GM23338 (cell line): Measurements from ENCODE around the gene YIF1A.

Experiments used
- CREB1 ChIP-seq: fragments of 250-450 bp; sonication (Bioruptor Pico); IDR thresholded peaks from 2 replicates; pipeline ENCODE4 v1.5.0; 2020; ENCODE audit warnings: low read depth, mild to moderate bottlenecking, moderate library complexity
- EZH2 ChIP-seq: fragments of 200-600 bp; sonication (generic); IDR thresholded peaks from one replicate; pipeline ENCODE4 v1.8.0; 2017; ENCODE audit warnings: antibody characterized with exemption, mild to moderate bottlenecking, low read depth; ENCODE audit not compliant: unreplicated experiment
- EZH2phosphoT487 ChIP-seq: fragments of 200-600 bp; sonication (generic); IDR thresholded peaks from one replicate; pipeline ENCODE4 v1.8.1; 2018; ENCODE audit warnings: antibody characterized with exemption; ENCODE audit not compliant: unreplicated experiment
- JUNB ChIP-seq: IDR thresholded peaks from one replicate; pipeline ENCODE4 v1.6.1; 2016; ENCODE audit warnings: antibody characterized with exemption; ENCODE audit not compliant: unreplicated experiment
- NANOG ChIP-seq: IDR thresholded peaks from 2 replicates; pipeline ENCODE4 v1.6.1; 2016; ENCODE audit warnings: antibody characterized with exemption, borderline replicate concordance
- POLR2AphosphoS5 ChIP-seq: IDR thresholded peaks from 2 replicates; pipeline ENCODE4 v1.6.1; 2016; ENCODE audit warnings: antibody characterized with exemption, low read depth
- STAT1 ChIP-seq: IDR thresholded peaks from one replicate; pipeline ENCODE4 v1.6.1; 2016; ENCODE audit warnings: antibody characterized with exemption; ENCODE audit not compliant: unreplicated experiment
- ZNF114 ChIP-seq: fragments of 250-450 bp; sonication (Bioruptor Pico); IDR thresholded peaks from 2 replicates; pipeline ENCODE4 v1.5.0; 2020; ENCODE audit warnings: mild to moderate bottlenecking, moderate library complexity
- ZNF331 ChIP-seq: fragments of 250-450 bp; sonication (Bioruptor Pico); IDR thresholded peaks from 2 replicates; pipeline ENCODE4 v1.5.0; 2020; ENCODE audit warnings: low read depth, mild to moderate bottlenecking, moderate library complexity
- TF ChIP-seq, protein P1 (sequence below), 2 experiments: fragments of 200-600 bp in 1 of 2; sonication (generic) in 1 of 2; conservative IDR thresholded peaks; 2 replicates each; pipeline versions ENCODE4 v1.5.1 to v1.6.1; 2016 to 2017; ENCODE audit warnings: antibody characterized with exemption in 2 of 2, low read depth in 2 of 2, mild to moderate bottlenecking in 2 of 2, moderate library complexity in 1 of 2
- TF ChIP-seq, protein P2 (sequence below): IDR thresholded peaks from one replicate; pipeline ENCODE4 v1.6.1; 2018; ENCODE audit warnings: antibody characterized with exemption; ENCODE audit not compliant: unreplicated experiment

DNA sequence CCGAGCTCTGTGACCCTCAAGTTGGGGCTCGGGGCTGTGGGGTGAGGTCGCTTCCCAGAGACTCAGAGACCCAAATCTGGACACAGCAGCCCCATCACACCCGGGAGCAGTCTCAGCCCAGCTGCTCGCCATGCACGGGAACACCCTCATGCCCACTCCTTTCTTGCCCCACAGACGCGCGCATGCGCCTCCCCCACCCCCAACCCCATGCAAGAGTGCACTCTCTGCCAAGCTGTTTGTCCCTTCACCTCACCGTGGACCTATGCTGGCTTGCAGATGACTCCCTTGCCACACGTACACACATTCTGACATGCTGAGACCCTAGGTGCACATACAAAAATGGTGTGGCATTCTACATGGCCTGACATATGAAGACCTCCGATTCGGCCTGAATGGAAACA lies 28.4 kb upstream of the YIF1A start:
- TF ChIP-seq, protein P1, sequence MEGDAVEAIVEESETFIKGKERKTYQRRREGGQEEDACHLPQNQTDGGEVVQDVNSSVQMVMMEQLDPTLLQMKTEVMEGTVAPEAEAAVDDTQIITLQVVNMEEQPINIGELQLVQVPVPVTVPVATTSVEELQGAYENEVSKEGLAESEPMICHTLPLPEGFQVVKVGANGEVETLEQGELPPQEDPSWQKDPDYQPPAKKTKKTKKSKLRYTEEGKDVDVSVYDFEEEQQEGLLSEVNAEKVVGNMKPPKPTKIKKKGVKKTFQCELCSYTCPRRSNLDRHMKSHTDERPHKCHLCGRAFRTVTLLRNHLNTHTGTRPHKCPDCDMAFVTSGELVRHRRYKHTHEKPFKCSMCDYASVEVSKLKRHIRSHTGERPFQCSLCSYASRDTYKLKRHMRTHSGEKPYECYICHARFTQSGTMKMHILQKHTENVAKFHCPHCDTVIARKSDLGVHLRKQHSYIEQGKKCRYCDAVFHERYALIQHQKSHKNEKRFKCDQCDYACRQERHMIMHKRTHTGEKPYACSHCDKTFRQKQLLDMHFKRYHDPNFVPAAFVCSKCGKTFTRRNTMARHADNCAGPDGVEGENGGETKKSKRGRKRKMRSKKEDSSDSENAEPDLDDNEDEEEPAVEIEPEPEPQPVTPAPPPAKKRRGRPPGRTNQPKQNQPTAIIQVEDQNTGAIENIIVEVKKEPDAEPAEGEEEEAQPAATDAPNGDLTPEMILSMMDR (conservative IDR thresholded peaks at IDR 0.05; ENCODE audit: low read depth in 2 of 2), result no peak
- no peak for TF ChIP-seq STAT1
- TF ChIP-seq POLR2AphosphoS5, result no peak; the same call in 1 of the 2 replicates
- TF ChIP-seq CREB1 (CRISPR knock-in tag), result no peak
- TF ChIP-seq, protein P2, sequence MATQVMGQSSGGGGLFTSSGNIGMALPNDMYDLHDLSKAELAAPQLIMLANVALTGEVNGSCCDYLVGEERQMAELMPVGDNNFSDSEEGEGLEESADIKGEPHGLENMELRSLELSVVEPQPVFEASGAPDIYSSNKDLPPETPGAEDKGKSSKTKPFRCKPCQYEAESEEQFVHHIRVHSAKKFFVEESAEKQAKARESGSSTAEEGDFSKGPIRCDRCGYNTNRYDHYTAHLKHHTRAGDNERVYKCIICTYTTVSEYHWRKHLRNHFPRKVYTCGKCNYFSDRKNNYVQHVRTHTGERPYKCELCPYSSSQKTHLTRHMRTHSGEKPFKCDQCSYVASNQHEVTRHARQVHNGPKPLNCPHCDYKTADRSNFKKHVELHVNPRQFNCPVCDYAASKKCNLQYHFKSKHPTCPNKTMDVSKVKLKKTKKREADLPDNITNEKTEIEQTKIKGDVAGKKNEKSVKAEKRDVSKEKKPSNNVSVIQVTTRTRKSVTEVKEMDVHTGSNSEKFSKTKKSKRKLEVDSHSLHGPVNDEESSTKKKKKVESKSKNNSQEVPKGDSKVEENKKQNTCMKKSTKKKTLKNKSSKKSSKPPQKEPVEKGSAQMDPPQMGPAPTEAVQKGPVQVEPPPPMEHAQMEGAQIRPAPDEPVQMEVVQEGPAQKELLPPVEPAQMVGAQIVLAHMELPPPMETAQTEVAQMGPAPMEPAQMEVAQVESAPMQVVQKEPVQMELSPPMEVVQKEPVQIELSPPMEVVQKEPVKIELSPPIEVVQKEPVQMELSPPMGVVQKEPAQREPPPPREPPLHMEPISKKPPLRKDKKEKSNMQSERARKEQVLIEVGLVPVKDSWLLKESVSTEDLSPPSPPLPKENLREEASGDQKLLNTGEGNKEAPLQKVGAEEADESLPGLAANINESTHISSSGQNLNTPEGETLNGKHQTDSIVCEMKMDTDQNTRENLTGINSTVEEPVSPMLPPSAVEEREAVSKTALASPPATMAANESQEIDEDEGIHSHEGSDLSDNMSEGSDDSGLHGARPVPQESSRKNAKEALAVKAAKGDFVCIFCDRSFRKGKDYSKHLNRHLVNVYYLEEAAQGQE, result no peak
- no peak for TF ChIP-seq EZH2
- no peak for TF ChIP-seq ZNF114 (CRISPR knock-in tag)
- TF ChIP-seq EZH2phosphoT487, result no peak
- no peak for TF ChIP-seq JUNB
- TF ChIP-seq NANOG, result no peak
- TF ChIP-seq ZNF331 (CRISPR knock-in tag), result no peak
